HG03159 (cell line): ENCODE results near the gene FAM9C.
A peak's percentile ranks its signal among the peaks of the same experiment; 100 is the strongest.
"Not testable (repeated sequence)": the region's sequence is repeated elsewhere in the genome, so short reads cannot be mapped to it uniquely, and the experiment has no call there.

Source experiments
- ATAC-seq: cut with Tn5 transposase; IDR thresholded peaks from one replicate; pipeline ENCODE4 v1.9.1; 2021; ENCODE audit warnings: mild to moderate bottlenecking, moderate library complexity; ENCODE audit not compliant: unreplicated experiment

FAM9C gene

GRCh38 chrX:13044441-13044840 lies at the start of gene FAM9C:
TSS of gene FAM9C (minus strand) at chrX:13044620. CDS start at chrX:13043789, 831 bp downstream.
- no peak for ATAC-seq

- ATAC-seq = no peak
Observed at GRCh38 chrX:13093529-13094140, 49.2 kb upstream of the FAM9C start.

GRCh38 chrX:13092455-13092941 lies 48.1 kb upstream of the FAM9C start:
- ATAC-seq = peak; percentile 74

GRCh38 chrX:13091111-13091765 lies 46.8 kb upstream of the FAM9C start:
- no peak for ATAC-seq

- no peak for ATAC-seq
Observed at GRCh38 chrX:13090339-13091110, 46.1 kb upstream of the FAM9C start.

- no peak for ATAC-seq
Observed at GRCh38 chrX:13090027-13090338, 45.6 kb upstream of the FAM9C start.

GRCh38 chrX:13088156-13088487 lies 43.7 kb upstream of the FAM9C start:
- peak; percentile 0 for ATAC-seq

GRCh38 chrX:13087322-13088155 lies 43.1 kb upstream of the FAM9C start:
- peak; percentile 77 for ATAC-seq

GRCh38 chrX:13086793-13087321 lies 42.4 kb upstream of the FAM9C start:
- not testable (repeated sequence) for ATAC-seq

- no peak for ATAC-seq
Observed at GRCh38 chrX:13086076-13086475, 41.7 kb upstream of the FAM9C start.

- ATAC-seq = no peak
Observed at GRCh38 chrX:13085526-13085925, 41.1 kb upstream of the FAM9C start.

- no peak for ATAC-seq
Observed at GRCh38 chrX:13084611-13085010, 40.2 kb upstream of the FAM9C start.

GRCh38 chrX:13083755-13084326 lies 39.4 kb upstream of the FAM9C start:
- not testable (repeated sequence) for ATAC-seq

GRCh38 chrX:13082206-13083065 lies 38.0 kb upstream of the FAM9C start:
- no peak for ATAC-seq

- peak; percentile 56 for ATAC-seq
Observed at GRCh38 chrX:13081395-13082205, 37.2 kb upstream of the FAM9C start.

- no peak for ATAC-seq
Observed at GRCh38 chrX:13080128-13080795, 35.8 kb upstream of the FAM9C start.

- ATAC-seq = no peak
Observed at GRCh38 chrX:13078739-13079444, 34.5 kb upstream of the FAM9C start.

GRCh38 chrX:13077168-13077567 lies 32.7 kb upstream of the FAM9C start:
- no peak for ATAC-seq
